ENCODE measurements around the gene SLC25A19.
A peak's percentile ranks its signal among the peaks of the same experiment; 100 is the strongest.

SLC25A19 gene

GRCh38 chr17:75241502-75241901, 47.7 kb downstream of the SLC25A19 start:
- no peak for DNase-seq (ENCODE audit: low read depth in 3 of 3)

- DNase-seq (ENCODE audit: low read depth in 3 of 3) = no peak
Observed at GRCh38 chr17:75241143-75241430, 48.1 kb downstream of the SLC25A19 start.

GRCh38 chr17:75240394-75241142, 48.7 kb downstream of the SLC25A19 start:
- DNase-seq (ENCODE audit: low read depth in 3 of 3) = peak in 1 of 3 experiments; percentile 51

GRCh38 chr17:75239778-75240393, 49.3 kb downstream of the SLC25A19 start:
- DNase-seq (ENCODE audit: low read depth in 3 of 3) = no peak

GRCh38 chr17:75239214-75239613, 50.0 kb downstream of the SLC25A19 start:
- no peak for DNase-seq (ENCODE audit: low read depth in 3 of 3)

- DNase-seq (ENCODE audit: low read depth in 3 of 3) = peak in 2 of 3 experiments; percentile 35 to 59
Observed at GRCh38 chr17:75238684-75239191, 50.5 kb downstream of the SLC25A19 start.

GRCh38 chr17:75238020-75238580, 51.1 kb downstream of the SLC25A19 start:
- DNase-seq (ENCODE audit: low read depth in 3 of 3) = no peak

GRCh38 chr17:75237100-75238014, 51.9 kb downstream of the SLC25A19 start:
- no peak for DNase-seq (ENCODE audit: low read depth in 3 of 3)

GRCh38 chr17:75232786-75233185, 56.4 kb downstream of the SLC25A19 start:
- DNase-seq (ENCODE audit: low read depth in 3 of 3) = no peak

GRCh38 chr17:75231741-75232464, 57.3 kb downstream of the SLC25A19 start:
- DNase-seq (ENCODE audit: low read depth in 3 of 3) = no peak

GRCh38 chr17:75231071-75231470, 58.2 kb downstream of the SLC25A19 start:
- DNase-seq (ENCODE audit: low read depth in 3 of 3) = no peak

- no peak for DNase-seq (ENCODE audit: low read depth in 3 of 3)
Observed at GRCh38 chr17:75228847-75229246, 60.4 kb downstream of the SLC25A19 start.

GRCh38 chr17:75228305-75228704, 60.9 kb downstream of the SLC25A19 start:
- no peak for DNase-seq (ENCODE audit: low read depth in 3 of 3)

GRCh38 chr17:75227729-75228128, 61.5 kb downstream of the SLC25A19 start:
- DNase-seq (ENCODE audit: low read depth in 3 of 3) = no peak

- no peak for DNase-seq (ENCODE audit: low read depth in 3 of 3)
Observed at GRCh38 chr17:75225016-75225415, 64.2 kb downstream of the SLC25A19 start.
